Ovary (tissue), 9 donors: ENCODE data around the gene MTM1. TPM values are rescaled to one million over a fixed set of nuclear protein-coding genes. Genes with fewer than 3 reads are reported as not detected.
A peak's percentile ranks its signal among the peaks of the same experiment; 100 is the strongest.

Source experiments
- DNase-seq, 5 donors: peaks; one replicate each; pipeline ENCODE4 v3.0.0-alpha.2; 2019 to 2020
- H3K27ac ChIP-seq, 2 donors: fragments of 200-600 bp; one replicate each; pipeline versions ENCODE4 v1.5.1 to v1.8.0; 2019 to 2022
- H3K27me3 ChIP-seq: fragments of 200-600 bp; one replicate; pipeline ENCODE4 v1.8.0; 2022
- H3K36me3 ChIP-seq: fragments of 200-600 bp; sonication (generic); one replicate; pipeline ENCODE4 v1.5.1; 2019
- H3K4me1 ChIP-seq: one replicate; pipeline ENCODE4 v1.8.1; 2013; ENCODE audit warnings: mild to moderate bottlenecking, moderate library complexity; ENCODE audit not compliant: insufficient read depth
- H3K4me3 ChIP-seq: fragments of 200-600 bp; sonication (generic); one replicate; pipeline ENCODE4 v1.5.1; 2017
- H3K9me3 ChIP-seq, 2 donors: fragments of 200-600 bp in 1 of 2; sonication (generic) in 1 of 2; one replicate each; pipeline versions ENCODE4 v1.5.1 to v1.8.1; 2013 to 2019; ENCODE audit warnings: mild to moderate bottlenecking in 1 of 2, moderate library complexity in 1 of 2
- EP300 ChIP-seq: sonication (generic); formaldehyde crosslinking; IDR thresholded peaks from one replicate; pipeline ENCODE4 v1.6.1; 2017; ENCODE audit warnings: antibody characterized with exemption
- POLR2A ChIP-seq: fragments of 450-650 bp; IDR thresholded peaks from one replicate; pipeline ENCODE4 v1.6.1; 2017; ENCODE audit warnings: antibody characterized with exemption, mild to moderate bottlenecking, moderate library complexity
- WGBS, 3 donors: extraction: QIAGEN DNeasy Blood & Tissue Kit in 1 of 3; methylation state at CpG; one replicate each; pipeline versions ENCODE4 v1.1.5 to v1.1.7; 2013 to 2017; 5-methylcytosine and 5-hydroxymethylcytosine counted together
- intact Hi-C, 4 donors: fragments of 100-400 bp; cut with DNase I; formaldehyde crosslinking; loops; one replicate each; pipeline versions ENCODE4 v1.11.0 to v1.15.1; 2022 to 2023
- polyA plus RNA-seq, 2 donors: library from polyadenylated mRNA; stranded (reverse); fragments of 200-250 nt in 1 of 2; fragments of 350-450 nt in 1 of 2; fragmentation: Illumina TruSeq in 1 of 2; extraction: RNeasy Lipid Tissue Mini Kit (QIAGEN cat#74804) in 1 of 2; gene quantifications; one replicate each; pipeline ENCODE4 v1.2.3, GENCODE V29; 2013 to 2014
- total RNA-seq, 7 donors: library from RNA; depleted of rRNA in 2 of 7; stranded (reverse); fragments of >200 nt in 2 of 7; fragmentation: NEBNext Ultra II Directional in 3 of 7; extraction: Animal tissue kit (Norgen Biotek cat#: 25700) in 3 of 7; gene quantifications; one replicate each; pipeline versions ENCODE4 v1.1.0 to v1.2.4, GENCODE V29; 2016 to 2023
- TF ChIP-seq, protein P1 (sequence below), 3 donors: fragments of 450-650 bp in 2 of 3; fragments of 200-600 bp in 1 of 3; IDR thresholded peaks; one replicate each; pipeline versions ENCODE4 v1.5.1 to v1.8.0; 2016 to 2022; ENCODE audit warnings: antibody characterized with exemption in 3 of 3, mild to moderate bottlenecking in 1 of 3
- donor health status: DM: no; HTN: no; CAD: no; lungs with moderate emphysema.
- donor health status: DM: no; HTN: no; CAD: no.
- donor health status: Bipolar disorder and iron deficiency.
- donor health status: DM: yes; HTN: yes; CAD: no.
- donor health status: DM: no; HTN: no; CAD: no.
- donor health status: DM: yes; HTN: yes; CAD: no.

The MTM1 gene
- total and polyA plus RNA-seq, 9 donors, result 8.8 to 28.3 (median 23.4) TPM

DNA sequence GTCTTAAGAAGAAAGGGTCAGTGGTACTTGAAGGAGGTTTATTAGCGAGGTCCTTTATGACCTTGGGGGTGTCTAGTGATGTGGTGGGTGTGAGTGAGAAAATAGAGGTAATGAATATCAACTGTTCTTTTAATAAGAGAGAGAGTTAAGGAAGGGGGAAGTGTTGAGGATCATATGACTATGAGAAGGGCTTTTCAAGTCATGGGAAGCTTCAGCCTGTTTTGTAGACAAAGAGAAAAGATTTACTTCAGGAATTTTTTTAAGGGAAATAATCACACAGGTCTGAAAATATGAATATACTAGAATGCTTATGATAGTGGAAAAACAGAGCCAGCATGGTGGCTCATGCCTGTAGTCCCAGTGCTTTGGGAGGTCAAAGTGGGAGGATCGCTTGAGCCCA, 83.5 kb downstream of the MTM1 start:
- Histone ChIP-seq H3K9me3 (no peaks in the 10 kb centered on the region), H3K27me3 (no peaks in the 10 kb centered on the region), H3K27ac (no peak overlapping the region), H3K36me3 (no peaks in the 10 kb centered on the region), H3K4me3 (no peak overlapping the region), H3K4me1 (no peaks in the 10 kb centered on the region)
- intact Hi-C loops, result no loop called here
- DNase-seq, result no peak
- TF ChIP-seq, protein P1, sequence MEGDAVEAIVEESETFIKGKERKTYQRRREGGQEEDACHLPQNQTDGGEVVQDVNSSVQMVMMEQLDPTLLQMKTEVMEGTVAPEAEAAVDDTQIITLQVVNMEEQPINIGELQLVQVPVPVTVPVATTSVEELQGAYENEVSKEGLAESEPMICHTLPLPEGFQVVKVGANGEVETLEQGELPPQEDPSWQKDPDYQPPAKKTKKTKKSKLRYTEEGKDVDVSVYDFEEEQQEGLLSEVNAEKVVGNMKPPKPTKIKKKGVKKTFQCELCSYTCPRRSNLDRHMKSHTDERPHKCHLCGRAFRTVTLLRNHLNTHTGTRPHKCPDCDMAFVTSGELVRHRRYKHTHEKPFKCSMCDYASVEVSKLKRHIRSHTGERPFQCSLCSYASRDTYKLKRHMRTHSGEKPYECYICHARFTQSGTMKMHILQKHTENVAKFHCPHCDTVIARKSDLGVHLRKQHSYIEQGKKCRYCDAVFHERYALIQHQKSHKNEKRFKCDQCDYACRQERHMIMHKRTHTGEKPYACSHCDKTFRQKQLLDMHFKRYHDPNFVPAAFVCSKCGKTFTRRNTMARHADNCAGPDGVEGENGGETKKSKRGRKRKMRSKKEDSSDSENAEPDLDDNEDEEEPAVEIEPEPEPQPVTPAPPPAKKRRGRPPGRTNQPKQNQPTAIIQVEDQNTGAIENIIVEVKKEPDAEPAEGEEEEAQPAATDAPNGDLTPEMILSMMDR (IDR thresholded peaks at IDR 0.05), result no peak
- no peak for TF ChIP-seq POLR2A
- no peak for TF ChIP-seq EP300
- WGBS, 3 donors, result 65 to 85% (median 69%) methylated on average over 2 of the region's 2 CpGs

DNA sequence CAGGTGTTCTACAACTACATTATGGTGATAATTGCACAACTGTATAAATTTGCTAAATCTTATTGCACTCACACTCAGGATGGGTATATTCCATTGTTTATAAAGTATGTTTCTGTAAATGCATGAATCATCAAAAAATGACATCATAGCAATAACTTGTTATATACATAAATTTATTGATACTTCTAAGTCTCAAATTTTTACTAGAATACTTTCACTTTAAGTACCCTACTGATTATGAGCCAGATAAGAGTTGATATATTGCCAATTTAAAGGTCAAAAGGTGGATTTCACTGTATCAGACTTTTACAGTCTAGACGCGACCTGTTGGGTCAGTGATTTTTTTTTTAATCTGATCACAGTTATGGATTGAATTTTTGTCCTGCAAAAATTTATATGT, 87.4 kb downstream of the MTM1 start:
- intact Hi-C loops, result no loop called here
- TF ChIP-seq POLR2A, result no peak
- TF ChIP-seq, protein P1 (IDR thresholded peaks at IDR 0.05), result no peak
- no peak for TF ChIP-seq EP300
- 85 to 89% (median 85%) methylated on average over 2 of the region's 2 CpGs for WGBS, 3 donors
- Histone ChIP-seq H3K27me3 (no peaks in the 10 kb centered on the region), H3K9me3 (no peaks in the 10 kb centered on the region), H3K4me1 (no peaks in the 10 kb centered on the region), H3K4me3 (no peak overlapping the region), H3K36me3 (no peaks in the 10 kb centered on the region), H3K27ac (no peak overlapping the region)
- no peak for DNase-seq

DNA sequence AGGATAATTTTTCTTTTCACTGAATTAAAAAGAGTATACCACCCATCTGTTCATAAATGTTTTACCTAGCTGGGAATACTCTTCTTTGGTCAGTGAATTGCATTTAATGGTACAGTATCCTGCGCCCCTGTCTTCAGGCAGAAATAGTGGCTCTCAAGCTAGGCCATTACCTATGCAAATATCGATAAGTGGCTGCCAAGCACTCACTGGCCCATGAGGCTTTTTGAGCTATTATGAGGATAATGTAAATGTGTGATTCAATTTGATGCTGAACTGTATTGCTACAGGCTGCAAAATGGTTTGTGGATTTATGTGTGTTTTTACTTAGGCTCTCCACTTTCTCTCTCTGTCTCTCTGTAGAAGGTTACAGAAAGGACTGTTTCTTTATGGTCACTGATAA, 94.7 kb downstream of the MTM1 start:
- Histone ChIP-seq H3K4me1 (peaks cover 3% of the 10 kb centered on the region), H3K9me3 (no peaks in the 10 kb centered on the region), H3K27ac (no peak overlapping the region), H3K27me3 (no peaks in the 10 kb centered on the region), H3K4me3 (no peak overlapping the region), H3K36me3 (no peaks in the 10 kb centered on the region)
- no peak for DNase-seq
- intact Hi-C loops, result no loop called here
- TF ChIP-seq EP300 (no peak), POLR2A (no peak)
- TF ChIP-seq, protein P1 (IDR thresholded peaks at IDR 0.05), result no peak
- 83 to 92% (median 87%) methylated on average over 2 of the region's 2 CpGs for WGBS, 3 donors

DNA sequence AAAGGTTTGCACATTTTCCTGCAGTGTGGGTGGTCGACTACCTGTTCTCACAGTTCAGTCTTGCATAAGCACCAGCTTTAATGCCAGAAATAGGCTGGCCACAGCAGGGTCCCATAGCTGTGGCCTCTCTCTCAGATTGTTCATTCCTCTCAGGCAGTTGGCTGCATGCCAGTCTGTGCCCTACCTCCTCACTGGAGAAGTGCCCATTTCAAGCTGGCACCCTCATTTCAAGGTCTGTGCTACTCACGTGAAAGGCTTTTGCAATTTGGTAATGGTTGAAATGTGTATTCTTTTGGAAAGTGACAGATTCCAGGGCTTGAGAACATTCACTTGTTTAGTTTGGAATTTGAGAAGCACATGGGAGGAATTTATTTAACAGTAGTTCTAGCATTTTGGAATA, 95.9 kb downstream of the MTM1 start:
- intact Hi-C loops, result no loop called here
- H3K36me3 ChIP-seq, result no peaks in the 10 kb centered on the region
- no peaks in the 10 kb centered on the region for H3K27me3 ChIP-seq
- TF ChIP-seq POLR2A (no peak), EP300 (no peak)
- TF ChIP-seq, protein P1 (IDR thresholded peaks at IDR 0.05), result no peak
- H3K9me3 ChIP-seq, result no peaks in the 10 kb centered on the region
- H3K27ac ChIP-seq, result no peak overlapping the region
- WGBS, 3 donors, result 31 to 43% (median 32%) methylated on average over 2 of the region's 2 CpGs
- H3K4me3 ChIP-seq, result no peak overlapping the region
- H3K4me1 ChIP-seq, result peaks cover 3% of the 10 kb centered on the region
- DNase-seq, result peak in 3 of 5 donors; percentile 9 to 35 (median 30)
